SHP77 (cell line): Measurements from ENCODE around the gene CHIC2.

Experiments
- DNase-seq, 2 experiments: peaks; one replicate each; lab custom pipeline; 2025; lab: John Stamatoyannopoulos, UW

CHIC2 gene

DNA sequence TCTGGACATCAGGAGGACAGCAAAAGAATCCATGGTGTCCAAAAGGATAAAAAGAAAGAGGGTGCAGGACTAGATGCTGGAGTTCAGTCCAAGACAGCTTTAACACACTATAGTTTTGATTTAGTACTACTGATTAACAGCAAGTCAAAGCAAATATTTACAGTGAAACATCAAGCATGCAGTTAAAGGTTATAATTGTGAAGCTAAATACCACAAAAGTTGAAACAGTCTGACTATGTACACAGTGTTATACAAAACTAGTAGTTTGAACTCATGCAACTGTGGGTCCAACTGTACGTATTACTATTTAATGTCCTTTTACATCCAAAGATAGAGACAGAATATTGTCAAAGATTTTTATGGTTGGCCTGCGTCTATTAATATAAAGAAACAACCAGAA lies 57.6 kb downstream of the CHIC2 start:
- peak in 1 of 2 experiments; percentile 47 for DNase-seq

DNA sequence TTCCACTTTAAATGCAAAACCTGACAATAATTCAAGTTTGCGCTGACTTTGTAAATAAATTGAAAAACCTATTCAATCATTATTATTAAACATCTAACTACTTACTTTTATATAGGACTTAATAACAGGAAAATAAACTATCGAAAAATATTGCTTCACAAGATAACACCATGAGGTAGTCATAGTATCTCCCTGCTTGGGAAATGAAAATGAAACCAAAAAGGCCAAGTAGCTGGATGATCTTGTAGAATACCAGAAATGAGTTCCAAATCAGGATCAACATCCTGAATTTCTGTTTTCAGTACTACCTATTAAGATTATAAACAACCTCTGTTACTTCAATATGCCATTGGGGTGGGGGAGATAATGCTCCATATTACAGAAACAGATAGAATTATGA lies 58.9 kb downstream of the CHIC2 start:
- no peak for DNase-seq

DNA sequence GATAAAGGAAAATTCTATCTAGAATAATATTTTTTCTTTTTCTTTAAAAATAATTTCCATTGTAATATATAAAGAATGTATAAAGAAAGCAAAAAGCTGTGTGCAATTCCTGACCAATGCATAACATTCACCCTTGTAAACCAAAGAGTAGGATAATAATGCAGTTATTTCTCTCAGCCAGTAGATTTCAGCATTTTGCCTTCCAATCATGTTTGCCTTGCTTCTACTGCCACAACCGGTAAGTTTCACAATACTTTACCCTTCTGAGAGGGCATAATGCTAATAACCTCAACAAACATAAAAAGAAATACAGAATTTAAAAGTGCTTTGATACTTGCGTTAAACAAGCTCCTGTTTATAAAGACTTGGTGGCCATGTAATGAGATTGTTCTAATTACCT lies 59.9 kb downstream of the CHIC2 start:
- DNase-seq, result no peak

DNA sequence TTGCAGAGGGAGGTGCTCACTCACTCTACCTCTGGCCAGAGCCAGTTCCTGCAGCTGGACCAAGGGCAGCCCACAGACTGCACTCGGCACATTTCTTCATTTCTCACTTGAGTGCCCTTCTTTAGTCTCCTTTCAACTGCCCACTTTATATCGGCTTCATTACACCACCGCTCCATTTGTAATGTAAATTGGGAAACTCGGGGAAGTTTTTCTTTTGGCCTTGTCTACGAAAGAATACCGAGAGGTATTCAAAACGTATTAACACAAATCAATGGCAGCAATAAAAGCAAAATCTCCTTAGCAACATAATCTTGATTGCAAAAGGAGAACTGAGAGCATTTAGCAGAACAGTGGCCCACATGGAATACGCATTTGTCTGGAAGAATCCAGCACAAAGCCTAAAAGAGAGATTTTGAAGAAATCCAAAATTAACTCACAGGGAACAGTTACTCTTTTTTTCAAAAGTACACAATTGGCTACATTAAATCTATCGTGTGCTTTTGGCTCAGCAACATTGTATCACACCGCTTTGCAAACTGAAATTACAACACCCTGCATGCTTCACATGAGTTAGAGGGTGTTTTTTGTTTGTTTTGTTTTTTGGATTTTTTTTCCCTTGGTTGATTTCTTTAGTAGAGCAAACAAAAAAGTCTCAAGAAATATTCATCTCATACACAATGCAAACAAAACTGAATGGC lies 62.6 kb downstream of the CHIC2 start:
- DNase-seq, result no peak

DNA sequence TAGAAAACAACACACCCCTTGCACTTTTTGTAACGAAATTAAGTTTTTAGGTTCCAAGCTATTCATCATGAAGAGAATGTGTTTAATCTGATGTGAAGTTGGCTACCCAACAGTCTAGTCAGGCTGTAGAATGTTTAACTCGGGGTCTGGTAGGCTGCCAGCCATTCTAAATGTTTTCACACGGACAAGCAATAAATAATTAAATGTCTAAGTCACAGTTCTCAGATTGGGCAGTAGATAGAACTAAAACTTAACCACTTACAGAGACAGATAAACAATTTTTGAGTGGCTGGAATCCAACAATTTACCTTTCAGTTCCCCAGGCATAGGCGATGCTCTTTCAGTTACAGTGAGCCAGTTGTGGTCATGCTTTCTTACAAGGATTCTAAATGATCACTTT lies 66.5 kb downstream of the CHIC2 start:
- DNase-seq, result no peak

DNA sequence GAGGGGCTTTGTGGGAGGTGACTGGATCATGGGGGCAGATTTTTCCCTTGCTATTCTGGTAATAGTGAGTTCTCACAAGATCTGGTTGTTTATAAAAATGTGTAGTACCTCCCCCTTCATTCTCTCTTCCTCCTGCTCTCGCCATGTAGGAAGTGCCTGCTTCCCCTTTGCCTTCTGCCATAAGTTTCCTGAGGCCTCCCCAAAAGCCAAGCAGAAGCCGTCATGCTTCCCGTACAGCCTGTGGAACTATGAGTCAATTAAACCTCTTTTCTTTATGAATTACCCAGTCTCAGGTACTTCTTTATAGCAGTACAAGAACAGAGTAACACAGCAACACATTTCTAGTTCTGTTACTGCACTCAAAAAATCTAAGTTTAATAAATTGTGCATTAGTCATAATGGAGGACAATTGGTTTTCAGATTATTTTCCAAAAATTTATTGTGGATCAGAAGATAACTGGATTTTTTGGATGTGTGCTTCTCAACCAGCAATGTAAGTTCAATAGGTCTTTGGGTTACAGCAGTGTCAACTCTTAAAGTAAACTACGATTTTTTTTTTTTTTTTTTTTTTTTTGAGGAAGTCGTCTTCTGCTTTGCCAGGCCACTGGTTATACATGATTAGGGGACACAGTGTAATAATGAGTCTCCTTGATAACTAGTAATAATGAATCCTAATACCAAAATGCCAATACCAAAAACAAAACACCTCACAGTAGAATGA lies 69.9 kb downstream of the CHIC2 start:
- no peak for DNase-seq

DNA sequence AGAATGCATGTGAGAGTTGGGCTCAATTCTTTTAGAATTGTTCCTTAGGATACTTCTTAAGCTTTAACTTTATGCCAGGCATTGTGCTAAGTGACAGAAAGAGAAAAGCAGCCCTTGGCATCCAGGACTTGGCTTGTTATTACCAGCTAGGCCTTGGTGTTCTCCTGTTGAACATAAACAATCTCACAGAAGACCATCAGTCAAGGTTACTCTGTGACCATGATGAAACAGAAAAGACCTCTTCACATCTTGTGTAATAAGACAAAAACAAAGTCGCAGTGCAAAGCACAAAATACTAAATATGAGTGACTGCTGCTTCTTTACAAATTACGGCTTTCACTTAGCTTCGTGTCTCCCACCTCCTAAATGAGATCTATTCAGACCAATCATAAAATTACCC lies 71.6 kb downstream of the CHIC2 start:
- no peak for DNase-seq

DNA sequence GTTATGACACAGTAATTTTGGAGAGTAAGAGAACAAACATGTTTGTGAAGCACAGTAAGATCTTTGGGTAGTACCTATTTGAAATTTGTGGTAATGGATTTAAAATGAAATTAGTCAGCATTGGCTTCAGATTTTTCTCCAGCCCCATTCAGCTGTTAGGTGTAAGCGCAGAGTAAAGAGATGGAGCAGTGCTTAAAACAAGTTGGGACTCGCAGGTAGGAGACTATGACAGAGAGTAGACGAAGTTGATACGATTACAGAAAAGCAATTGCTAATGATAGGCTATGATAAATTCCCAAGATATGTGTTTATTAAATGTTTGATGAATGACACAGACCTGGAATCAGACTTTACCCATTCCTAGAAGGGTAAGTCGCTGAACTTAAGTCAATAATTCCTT lies 72.6 kb downstream of the CHIC2 start:
- no peak for DNase-seq

DNA sequence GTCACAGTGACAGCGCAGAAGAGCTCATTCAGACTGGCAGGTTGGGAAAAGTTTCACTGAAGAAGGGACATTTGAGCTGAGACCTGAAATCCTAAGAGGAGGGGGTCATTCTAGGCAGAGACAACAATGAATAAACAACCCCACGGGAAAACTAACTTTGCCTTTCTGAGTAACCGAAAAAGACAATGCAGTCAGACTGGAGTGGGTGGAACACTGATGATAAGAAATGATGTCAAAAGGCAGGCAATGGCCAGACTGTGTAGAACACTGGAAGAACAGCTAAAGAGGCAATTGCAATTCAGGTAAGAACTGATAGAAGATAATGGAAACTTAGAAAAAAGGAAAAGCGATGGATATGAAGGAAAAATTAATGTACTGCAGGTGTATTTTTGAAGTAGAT lies 73.8 kb downstream of the CHIC2 start:
- no peak for DNase-seq

DNA sequence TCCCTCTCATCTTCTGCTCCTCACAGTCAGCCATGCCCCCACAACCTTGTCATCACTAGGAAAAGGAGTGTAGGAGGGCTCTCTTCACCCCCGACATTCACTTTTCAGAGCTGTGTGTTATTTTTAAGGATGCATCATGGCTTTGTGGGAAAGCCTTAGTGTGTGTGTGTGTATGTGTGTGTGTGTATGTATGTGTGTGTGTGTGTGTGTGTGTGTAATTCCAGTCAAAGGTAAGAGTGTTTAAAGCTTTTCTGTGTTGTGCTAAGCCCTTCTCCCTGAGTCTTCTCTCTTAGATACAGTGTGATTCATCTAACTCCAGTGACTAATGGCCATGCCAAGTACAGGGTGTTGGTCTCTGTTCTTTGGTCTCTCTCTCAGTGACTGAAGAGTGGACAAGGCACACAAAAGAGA lies 76.6 kb downstream of the CHIC2 start:
- DNase-seq, result no peak

DNA sequence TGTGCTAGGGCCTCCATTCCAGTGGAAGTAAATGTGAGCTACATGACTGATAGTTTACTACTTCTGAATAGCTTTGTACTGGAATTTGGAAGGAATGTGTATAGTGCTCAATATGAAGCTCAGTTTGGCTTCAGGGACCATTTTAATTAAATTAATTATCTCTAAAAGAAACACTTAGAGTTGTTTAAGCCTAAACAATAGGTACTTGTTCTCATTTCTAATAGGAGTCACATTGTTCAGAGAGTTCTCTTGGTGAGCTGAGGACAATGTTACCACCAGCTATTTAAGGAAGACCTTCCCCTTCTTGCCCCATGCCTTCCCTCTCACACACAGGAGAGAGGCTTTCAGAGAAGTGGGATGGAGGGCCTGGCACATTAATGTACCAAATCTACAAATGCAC lies 78.3 kb downstream of the CHIC2 start:
- DNase-seq, result no peak

DNA sequence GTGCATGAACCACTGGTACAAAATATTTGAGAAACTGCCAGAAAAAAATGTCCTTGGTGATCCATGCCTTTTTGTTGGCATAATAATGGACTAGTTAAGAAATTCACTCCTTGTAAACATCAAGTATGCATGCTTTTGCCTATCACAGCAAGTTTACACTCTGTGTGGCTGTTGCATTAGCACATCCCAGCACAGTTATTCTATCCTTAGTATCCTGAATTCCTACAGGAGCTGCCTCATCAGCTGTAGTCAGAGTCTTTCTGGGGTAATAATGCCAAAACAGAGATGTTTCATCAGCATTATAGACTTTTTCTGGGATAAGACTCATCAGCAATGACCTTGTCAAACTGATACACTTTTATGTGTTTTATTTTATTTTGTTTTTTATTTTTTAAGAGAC lies 82.8 kb downstream of the CHIC2 start:
- DNase-seq, result no peak

DNA sequence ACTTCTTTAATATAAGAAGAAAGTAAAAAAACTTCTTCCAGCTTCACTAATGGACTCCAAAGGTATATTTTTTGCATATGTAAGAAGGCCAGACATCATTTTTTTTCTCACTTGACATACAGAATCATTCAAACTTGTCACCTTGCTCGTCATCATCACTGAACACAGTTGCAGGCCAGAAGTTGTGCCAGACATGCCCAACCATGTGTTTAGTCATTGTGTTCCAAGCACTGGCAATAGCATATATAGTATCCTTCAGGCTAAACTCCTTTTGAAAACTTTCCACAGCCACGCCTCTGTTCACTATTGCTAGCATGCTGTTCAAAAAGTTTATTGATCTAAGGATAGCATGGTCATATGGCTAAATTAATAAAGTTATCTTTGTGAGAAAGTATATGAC lies 83.3 kb downstream of the CHIC2 start:
- DNase-seq, result no peak

DNA sequence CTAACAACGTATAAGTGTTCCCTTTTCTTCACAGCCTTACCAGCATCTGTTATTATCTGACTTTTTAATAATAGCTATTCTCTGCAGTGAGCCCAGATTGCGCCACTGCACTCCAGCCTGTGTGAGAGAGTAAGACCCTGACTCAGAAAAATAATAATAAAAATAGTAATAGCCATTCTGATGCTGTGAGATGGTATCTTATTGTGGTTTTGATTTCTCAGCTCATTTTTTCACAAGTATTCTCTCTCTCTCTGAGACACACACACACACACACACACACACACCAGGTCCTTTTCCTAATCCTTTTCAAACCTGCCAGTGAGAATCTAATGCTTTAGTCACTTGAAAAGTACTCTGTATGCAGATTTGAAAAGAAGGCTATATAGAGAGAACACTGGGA lies 89.8 kb downstream of the CHIC2 start:
- DNase-seq, result no peak

DNA sequence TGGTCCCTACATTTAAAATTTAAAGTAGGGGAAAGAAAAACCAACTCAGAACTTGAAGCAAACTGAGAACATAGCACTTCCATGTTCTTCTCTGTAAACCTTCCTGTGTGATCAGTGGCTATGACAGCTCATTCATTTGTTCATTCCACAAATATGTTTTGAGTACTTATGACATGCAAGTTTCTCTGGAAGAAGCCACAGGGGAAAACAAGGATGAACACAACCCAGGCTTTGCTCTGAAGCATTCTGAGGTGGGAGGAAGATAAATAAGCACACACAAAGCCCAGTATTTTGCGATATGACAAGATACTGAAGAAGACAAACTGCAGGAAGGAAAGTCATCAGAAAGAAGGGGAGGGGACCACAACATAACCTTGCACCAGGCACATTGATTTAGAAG lies 96.4 kb downstream of the CHIC2 start:
- no peak for DNase-seq

DNA sequence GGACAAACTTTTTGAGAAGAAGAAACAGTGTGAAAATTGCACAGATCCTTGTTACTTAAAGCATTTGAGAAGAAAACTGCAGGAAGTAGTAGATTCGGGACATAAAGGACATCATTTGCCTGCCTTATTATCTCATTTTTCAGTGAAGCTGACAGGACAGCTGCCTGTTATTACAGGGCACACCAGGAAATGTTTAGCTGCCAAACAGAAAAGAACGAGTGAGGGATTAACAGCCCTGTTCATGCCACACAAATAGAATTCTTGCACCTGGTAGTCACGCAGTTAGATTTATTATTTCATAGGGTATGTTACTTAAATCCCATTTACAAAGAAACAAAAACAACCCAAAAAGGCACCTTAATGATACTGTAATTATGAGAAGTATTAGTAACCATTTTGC lies 100.6 kb downstream of the CHIC2 start:
- DNase-seq, result peak; percentile 51 to 61

DNA sequence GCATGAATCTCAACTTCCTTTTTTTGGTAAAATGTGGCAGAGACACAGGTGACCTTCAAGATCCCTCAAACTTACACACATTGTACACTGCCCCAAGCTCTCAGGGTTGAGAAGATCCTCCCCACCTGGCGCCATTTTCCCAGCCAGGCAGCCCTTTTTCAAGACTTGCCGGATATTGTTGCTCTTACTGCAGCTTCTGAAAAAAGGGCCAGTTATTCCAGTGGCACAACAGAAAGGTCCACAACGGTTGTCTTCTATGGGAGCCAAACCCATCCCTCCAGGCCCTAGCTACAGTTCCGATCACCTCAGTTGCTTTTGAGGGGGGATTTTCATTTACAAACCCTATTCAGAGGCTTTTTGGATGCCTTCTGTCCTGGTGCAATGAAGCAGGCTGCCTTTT lies 101.1 kb downstream of the CHIC2 start:
- no peak for DNase-seq

DNA sequence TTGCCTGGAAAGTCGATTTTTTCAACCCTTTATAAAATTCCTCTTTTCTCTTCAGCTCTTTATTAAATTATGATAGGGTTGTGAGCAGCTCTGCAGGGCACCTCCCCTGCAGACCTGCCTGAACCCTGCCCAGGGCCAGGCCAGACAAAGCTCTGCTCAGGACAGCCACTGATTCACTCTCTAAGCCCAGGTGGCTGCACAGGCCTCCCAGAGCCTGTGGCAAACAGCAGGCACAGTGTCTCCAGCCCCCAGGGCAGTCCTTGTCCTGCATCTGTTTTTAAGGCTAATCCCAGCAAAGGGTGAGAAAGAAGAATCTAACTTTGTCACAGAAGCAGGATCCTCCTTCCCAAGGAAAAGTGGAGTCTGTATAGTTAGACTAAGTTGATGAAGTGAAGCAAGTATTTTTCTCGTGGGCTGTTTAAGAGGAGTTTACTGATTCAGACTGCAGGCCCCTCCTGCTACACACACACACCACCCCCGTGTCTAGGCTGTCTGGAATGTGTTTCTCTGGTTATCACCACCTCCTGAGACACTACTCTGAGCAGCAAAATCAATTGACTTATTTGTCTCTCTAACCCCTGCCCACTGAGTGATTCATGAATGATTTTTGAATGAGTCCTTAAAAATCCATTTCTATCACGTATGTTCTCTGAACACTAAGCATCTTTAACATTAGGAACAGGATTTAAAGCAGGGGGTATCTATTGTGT lies 101.7 kb downstream of the CHIC2 start:
- DNase-seq, result peak; percentile 34 to 35

DNA sequence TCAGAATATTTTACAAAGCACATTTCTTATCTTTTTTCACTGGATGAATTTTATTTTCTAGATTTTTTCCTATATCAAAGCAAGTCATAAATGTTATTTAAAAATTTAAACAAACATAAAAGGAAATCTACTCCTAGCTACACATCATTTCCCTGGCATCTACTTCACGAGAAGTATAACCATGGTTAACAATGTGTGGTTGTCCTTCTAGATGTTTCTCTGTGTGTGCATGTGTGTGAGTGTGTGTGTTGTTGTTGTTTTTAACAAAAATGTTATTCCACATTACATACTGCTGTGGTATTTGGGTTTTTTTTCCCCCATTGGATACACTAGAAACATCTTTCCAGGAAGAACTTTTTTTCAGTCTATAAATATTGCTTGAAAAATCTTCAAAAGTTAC lies 103.1 kb downstream of the CHIC2 start:
- no peak for DNase-seq

DNA sequence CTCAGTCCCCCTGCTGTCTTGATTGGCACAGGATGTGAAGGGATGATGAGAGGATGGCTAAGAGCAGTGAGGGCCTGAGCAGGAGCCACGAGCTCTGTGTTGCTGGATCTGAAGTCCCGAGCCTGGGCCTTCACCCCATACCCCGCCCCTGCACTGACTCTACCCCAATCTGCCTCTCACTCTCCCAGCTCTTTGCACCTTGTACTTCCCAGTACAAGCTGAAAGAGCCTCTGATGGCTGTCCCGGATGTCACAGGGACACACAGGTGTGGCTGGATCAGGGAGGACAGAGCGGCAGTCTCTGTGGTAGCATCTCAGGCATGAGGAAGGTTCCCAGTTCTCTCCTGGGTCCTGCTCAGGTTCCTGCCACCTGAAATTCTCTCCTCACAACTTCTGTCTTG lies 103.6 kb downstream of the CHIC2 start:
- no peak for DNase-seq
